ENCODE data around the gene DHX8.

DHX8 gene

GRCh38 chr17:43550754-43551153, 67.0 kb downstream of the DHX8 start:
- DNase-seq, result no peak

GRCh38 chr17:43552229-43552837, 68.6 kb downstream of the DHX8 start:
- DNase-seq, result no peak

GRCh38 chr17:43553573-43553972, 69.8 kb downstream of the DHX8 start:
- no peak for DNase-seq

- no peak for DNase-seq
Measured at GRCh38 chr17:43554857-43555256, 71.1 kb downstream of the DHX8 start.

- DNase-seq, result no peak
Measured at GRCh38 chr17:43556292-43556691, 72.5 kb downstream of the DHX8 start.

GRCh38 chr17:43558805-43559160, 75.0 kb downstream of the DHX8 start:
- no peak for DNase-seq

GRCh38 chr17:43559161-43559816, 75.5 kb downstream of the DHX8 start:
- no peak for DNase-seq

- DNase-seq, result no peak
Measured at GRCh38 chr17:43560461-43561427, 77.0 kb downstream of the DHX8 start.

GRCh38 chr17:43562679-43563599, 79.2 kb downstream of the DHX8 start:
- DNase-seq, result no peak

- DNase-seq, result no peak
Measured at GRCh38 chr17:43563600-43564594, 80.1 kb downstream of the DHX8 start.

GRCh38 chr17:43568506-43569082, 84.8 kb downstream of the DHX8 start:
- DNase-seq, result no peak

GRCh38 chr17:43570518-43570928, 86.7 kb downstream of the DHX8 start:
- no peak for DNase-seq

GRCh38 chr17:43572368-43572980, 88.7 kb downstream of the DHX8 start:
- DNase-seq, result no peak

GRCh38 chr17:43573579-43574321, 90.0 kb downstream of the DHX8 start:
- no peak for DNase-seq

GRCh38 chr17:43574348-43574747, 90.6 kb downstream of the DHX8 start:
- DNase-seq, result no peak

- no peak for DNase-seq
Measured at GRCh38 chr17:43574896-43575525, 91.2 kb downstream of the DHX8 start.

Measured in NCI-H2107 (cell line).